HepG2 (cell line): ENCODE data around the gene FUOM. TPM values are rescaled to one million over a fixed set of nuclear protein-coding genes. Genes with fewer than 3 reads are reported as not detected.

Source experiments
- CCDC6 ChIP-seq: sonication (generic); formaldehyde crosslinking; IDR thresholded peaks from 2 replicates; pipeline ENCODE4 v1.8.1; 2022; ENCODE audit warnings: mild to moderate bottlenecking, missing genetic modification reagents, moderate library complexity
- EEA1 ChIP-seq: sonication (generic); formaldehyde crosslinking; IDR thresholded peaks from 2 replicates; pipeline ENCODE4 v1.5.1; 2020; ENCODE audit warnings: mild to moderate bottlenecking, missing genetic modification reagents, borderline replicate concordance
- ELF1 ChIP-seq: sonication (generic); formaldehyde crosslinking; IDR thresholded peaks from 2 replicates; pipeline ENCODE4 v1.4.0; 2020; ENCODE audit warnings: missing genetic modification reagents
- ESRRA ChIP-seq: sonication (generic); formaldehyde crosslinking; IDR thresholded peaks from 2 replicates; pipeline ENCODE4 v1.5.1; 2020; ENCODE audit warnings: mild to moderate bottlenecking, low read depth, missing genetic modification reagents
- FOXA3 ChIP-seq: IDR thresholded peaks from 2 replicates; pipeline ENCODE4 v1.6.1; 2016; ENCODE audit warnings: missing genetic modification reagents, missing compliant biosample characterization
- HIVEP1 ChIP-seq: sonication (generic); formaldehyde crosslinking; IDR thresholded peaks from 2 replicates; pipeline ENCODE4 v1.4.0; 2020; ENCODE audit warnings: mild to moderate bottlenecking, missing genetic modification reagents
- ISX ChIP-seq: sonication (generic); formaldehyde crosslinking; conservative IDR thresholded peaks from 2 replicates; pipeline ENCODE4 v1.5.0; 2020; ENCODE audit warnings: missing genetic modification reagents
- JUNB ChIP-seq: sonication (generic); formaldehyde crosslinking; IDR thresholded peaks from 2 replicates; pipeline ENCODE4 v1.8.0; 2022; ENCODE audit warnings: missing genetic modification reagents, mild to moderate bottlenecking, borderline replicate concordance
- MLLT10 ChIP-seq: sonication (generic); formaldehyde crosslinking; IDR thresholded peaks from 2 replicates; pipeline ENCODE4 v1.4.0; 2020; ENCODE audit warnings: missing genetic modification reagents
- NRL ChIP-seq: sonication (generic); formaldehyde crosslinking; IDR thresholded peaks from 2 replicates; pipeline ENCODE4 v1.5.0; 2020; ENCODE audit warnings: missing genetic modification reagents, mild to moderate bottlenecking, moderate library complexity, borderline replicate concordance
- SMAD9 ChIP-seq: sonication (generic); formaldehyde crosslinking; IDR thresholded peaks from 2 replicates; pipeline ENCODE4 v1.5.1; 2020; ENCODE audit warnings: mild to moderate bottlenecking, missing genetic modification reagents
- TARDBP ChIP-seq: sonication (generic); formaldehyde crosslinking; IDR thresholded peaks from 2 replicates; pipeline ENCODE4 v1.8.0; 2022; ENCODE audit warnings: mild to moderate bottlenecking, missing genetic modification reagents
- ZFP36 ChIP-seq: fragments of 150-350 bp; IDR thresholded peaks from 2 replicates; pipeline ENCODE4 v1.6.1; 2018; ENCODE audit warnings: borderline replicate concordance, low read length, low read depth; ENCODE audit not compliant: partially characterized antibody
- ZNF274 ChIP-seq: sonication (generic); formaldehyde crosslinking; IDR thresholded peaks from 2 replicates; pipeline ENCODE4 v1.5.1; 2020; ENCODE audit warnings: mild to moderate bottlenecking, missing genetic modification reagents
- ZNF564 ChIP-seq: sonication (generic); formaldehyde crosslinking; IDR thresholded peaks from 2 replicates; pipeline ENCODE4 v1.8.1; 2023; ENCODE audit warnings: mild to moderate bottlenecking, missing genetic modification reagents
- ZNF570 ChIP-seq: sonication (generic); formaldehyde crosslinking; IDR thresholded peaks from 2 replicates; pipeline ENCODE4 v1.4.0; 2020; ENCODE audit warnings: mild to moderate bottlenecking, missing genetic modification reagents, borderline replicate concordance
- ZNF607 ChIP-seq: sonication (generic); formaldehyde crosslinking; IDR thresholded peaks from 2 replicates; pipeline ENCODE4 v1.5.1; 2020; ENCODE audit warnings: missing genetic modification reagents, mild to moderate bottlenecking, borderline replicate concordance
- ZNF747 ChIP-seq: sonication (generic); formaldehyde crosslinking; IDR thresholded peaks from 2 replicates; pipeline ENCODE4 v1.8.1; 2023; ENCODE audit warnings: missing genetic modification reagents, mild to moderate bottlenecking, borderline replicate concordance
- ZNF775 ChIP-seq: sonication (generic); formaldehyde crosslinking; IDR thresholded peaks from 2 replicates; pipeline ENCODE4 v1.4.0; 2020; ENCODE audit warnings: missing genetic modification reagents, mild to moderate bottlenecking, moderate library complexity, borderline replicate concordance
- ZZZ3 ChIP-seq: sonication (generic); formaldehyde crosslinking; IDR thresholded peaks from 2 replicates; pipeline ENCODE4 v1.4.0; 2020; ENCODE audit warnings: missing genetic modification reagents, mild to moderate bottlenecking, borderline replicate concordance
- polyA plus RNA-seq, 8 experiments: library from polyadenylated mRNA; depleted of rRNA in 3 of 8; stranded (reverse) in 7 of 8; unstranded in 1 of 8; fragments of >200 nt; fragmentation: Illumina TruSeq in 4 of 8; extraction: Trizol in 4 of 8; gene quantifications; 2 replicates each; pipeline versions ENCODE4 v1.2.1 to v1.2.3, GENCODE V29; 2011 to 2016; ENCODE audit warnings: low read depth in 4 of 8, missing spikeins in 1 of 8, mixed read lengths in 1 of 8; ENCODE audit not compliant: insufficient read depth in 1 of 8
- total RNA-seq, 5 experiments: library from RNA; depleted of rRNA; stranded (reverse); fragments of >200 nt; fragmentation: Illumina TruSeq; extraction: Trizol; gene quantifications; 2 replicates each; pipeline ENCODE4 v1.2.3, GENCODE V29; 2016; ENCODE audit warnings: low read depth in 1 of 5
- TF ChIP-seq, protein P1 (sequence below): IDR thresholded peaks from 2 replicates; pipeline ENCODE4 v1.6.1; 2012; ENCODE audit warnings: inconsistent platforms
- TF ChIP-seq, protein P2 (sequence below), 2 experiments: IDR thresholded peaks; 2 replicates each; pipeline ENCODE4 v1.6.1; 2011 to 2012; ENCODE audit warnings: low read length in 2 of 2, borderline replicate concordance in 1 of 2, low read depth in 1 of 2, mild to moderate bottlenecking in 1 of 2, moderate library complexity in 1 of 2
- TF ChIP-seq, protein P3 (sequence below): sonication (generic); formaldehyde crosslinking; IDR thresholded peaks from 2 replicates; pipeline ENCODE4 v1.4.0; 2020; ENCODE audit warnings: missing genetic modification reagents
- TF ChIP-seq, protein P4 (sequence below): sonication (generic); formaldehyde crosslinking; IDR thresholded peaks from 2 replicates; pipeline ENCODE4 v1.4.0; 2020; ENCODE audit warnings: missing genetic modification reagents

The FUOM gene
- total and polyA plus RNA-seq, 2 of the 13 experiments (the other 11 are each of a cell fraction or from before 2014, with no cell fraction given) = 27.5 to 60.4 TPM

DNA sequence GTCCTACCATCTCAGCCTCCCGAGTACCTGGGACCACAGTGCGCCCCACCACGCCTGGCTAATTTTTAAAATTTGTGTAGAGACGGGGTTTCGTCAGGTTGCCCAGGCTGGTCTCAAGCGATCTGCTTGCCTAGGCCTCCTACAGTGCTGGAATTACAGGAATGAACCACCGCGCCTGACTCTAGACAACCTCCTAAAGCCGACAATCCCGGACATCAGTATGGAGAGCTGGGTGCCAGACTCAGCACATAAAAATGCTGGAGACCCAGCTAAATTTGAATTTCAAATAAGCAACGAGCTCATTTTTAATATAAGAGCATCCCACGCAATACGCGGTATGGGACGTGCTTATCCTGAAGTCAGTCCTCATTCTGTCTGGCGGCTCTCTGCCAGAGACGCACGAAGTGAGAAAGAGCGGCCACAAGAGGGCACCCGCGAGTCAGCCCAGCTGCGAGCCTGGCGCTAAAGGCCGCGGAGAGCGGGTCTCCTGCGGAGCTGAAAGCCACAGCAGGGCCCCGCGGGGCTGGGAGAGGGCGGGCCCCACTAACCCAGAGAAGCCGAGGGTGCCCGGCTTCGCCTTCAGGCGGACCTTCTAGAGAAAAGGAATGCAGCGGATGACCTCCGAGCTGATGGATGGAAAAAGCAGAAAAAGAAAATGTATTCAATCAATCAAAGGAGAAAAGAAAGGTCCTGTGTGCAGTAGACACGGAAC is 28.2 kb downstream of the FUOM start (continued):
- TF ChIP-seq, protein P1, sequence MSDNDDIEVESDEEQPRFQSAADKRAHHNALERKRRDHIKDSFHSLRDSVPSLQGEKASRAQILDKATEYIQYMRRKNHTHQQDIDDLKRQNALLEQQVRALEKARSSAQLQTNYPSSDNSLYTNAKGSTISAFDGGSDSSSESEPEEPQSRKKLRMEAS = no peak; the same call in 1 of the 2 replicates
- TF ChIP-seq, protein P2, sequence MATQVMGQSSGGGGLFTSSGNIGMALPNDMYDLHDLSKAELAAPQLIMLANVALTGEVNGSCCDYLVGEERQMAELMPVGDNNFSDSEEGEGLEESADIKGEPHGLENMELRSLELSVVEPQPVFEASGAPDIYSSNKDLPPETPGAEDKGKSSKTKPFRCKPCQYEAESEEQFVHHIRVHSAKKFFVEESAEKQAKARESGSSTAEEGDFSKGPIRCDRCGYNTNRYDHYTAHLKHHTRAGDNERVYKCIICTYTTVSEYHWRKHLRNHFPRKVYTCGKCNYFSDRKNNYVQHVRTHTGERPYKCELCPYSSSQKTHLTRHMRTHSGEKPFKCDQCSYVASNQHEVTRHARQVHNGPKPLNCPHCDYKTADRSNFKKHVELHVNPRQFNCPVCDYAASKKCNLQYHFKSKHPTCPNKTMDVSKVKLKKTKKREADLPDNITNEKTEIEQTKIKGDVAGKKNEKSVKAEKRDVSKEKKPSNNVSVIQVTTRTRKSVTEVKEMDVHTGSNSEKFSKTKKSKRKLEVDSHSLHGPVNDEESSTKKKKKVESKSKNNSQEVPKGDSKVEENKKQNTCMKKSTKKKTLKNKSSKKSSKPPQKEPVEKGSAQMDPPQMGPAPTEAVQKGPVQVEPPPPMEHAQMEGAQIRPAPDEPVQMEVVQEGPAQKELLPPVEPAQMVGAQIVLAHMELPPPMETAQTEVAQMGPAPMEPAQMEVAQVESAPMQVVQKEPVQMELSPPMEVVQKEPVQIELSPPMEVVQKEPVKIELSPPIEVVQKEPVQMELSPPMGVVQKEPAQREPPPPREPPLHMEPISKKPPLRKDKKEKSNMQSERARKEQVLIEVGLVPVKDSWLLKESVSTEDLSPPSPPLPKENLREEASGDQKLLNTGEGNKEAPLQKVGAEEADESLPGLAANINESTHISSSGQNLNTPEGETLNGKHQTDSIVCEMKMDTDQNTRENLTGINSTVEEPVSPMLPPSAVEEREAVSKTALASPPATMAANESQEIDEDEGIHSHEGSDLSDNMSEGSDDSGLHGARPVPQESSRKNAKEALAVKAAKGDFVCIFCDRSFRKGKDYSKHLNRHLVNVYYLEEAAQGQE (IDR thresholded peaks at IDR 0.05; ENCODE audit: borderline replicate concordance in 1 of 2, low read depth in 1 of 2, low read length in 2 of 2) = no peak
- TF ChIP-seq ZFP36 (no peak), CCDC6 (no peak), ISX (CRISPR knock-in tag) (no peak), MLLT10 (CRISPR knock-in tag) (no peak), ZNF747 (CRISPR knock-in tag) (no peak), ESRRA (no peak), ZNF564 (no peak), EEA1 (CRISPR knock-in tag) (no peak), SMAD9 (CRISPR knock-in tag) (no peak), FOXA3 (CRISPR knock-in tag) (0 out of 2 replicates have a peak, but pooled peaks have one; percentile 22), ZNF775 (CRISPR knock-in tag) (no peak), ZZZ3 (no peak), ELF1 (CRISPR knock-in tag) (0 out of 2 replicates have a peak, but pooled peaks have one; percentile 34), ZNF570 (CRISPR knock-in tag) (no peak), ZNF607 (CRISPR knock-in tag) (no peak), JUNB (no peak), TARDBP (0 out of 2 replicates have a peak, but pooled peaks have one; percentile 41), NRL (CRISPR knock-in tag) (no peak), HIVEP1 (CRISPR knock-in tag) (no peak), ZNF274 (CRISPR knock-in tag) (no peak)
- TF ChIP-seq, protein P3, sequence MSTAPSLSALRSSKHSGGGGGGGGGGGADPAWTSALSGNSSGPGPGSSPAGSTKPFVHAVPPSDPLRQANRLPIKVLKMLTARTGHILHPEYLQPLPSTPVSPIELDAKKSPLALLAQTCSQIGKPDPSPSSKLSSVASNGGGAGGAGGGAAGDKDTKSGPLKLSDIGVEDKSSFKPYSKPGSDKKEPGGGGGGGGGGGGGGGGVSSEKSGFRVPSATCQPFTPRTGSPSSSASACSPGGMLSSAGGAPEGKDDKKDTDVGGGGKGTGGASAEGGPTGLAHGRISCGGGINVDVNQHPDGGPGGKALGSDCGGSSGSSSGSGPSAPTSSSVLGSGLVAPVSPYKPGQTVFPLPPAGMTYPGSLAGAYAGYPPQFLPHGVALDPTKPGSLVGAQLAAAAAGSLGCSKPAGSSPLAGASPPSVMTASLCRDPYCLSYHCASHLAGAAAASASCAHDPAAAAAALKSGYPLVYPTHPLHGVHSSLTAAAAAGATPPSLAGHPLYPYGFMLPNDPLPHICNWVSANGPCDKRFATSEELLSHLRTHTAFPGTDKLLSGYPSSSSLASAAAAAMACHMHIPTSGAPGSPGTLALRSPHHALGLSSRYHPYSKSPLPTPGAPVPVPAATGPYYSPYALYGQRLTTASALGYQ (CRISPR knock-in tag) = no peak
- TF ChIP-seq, protein P4, sequence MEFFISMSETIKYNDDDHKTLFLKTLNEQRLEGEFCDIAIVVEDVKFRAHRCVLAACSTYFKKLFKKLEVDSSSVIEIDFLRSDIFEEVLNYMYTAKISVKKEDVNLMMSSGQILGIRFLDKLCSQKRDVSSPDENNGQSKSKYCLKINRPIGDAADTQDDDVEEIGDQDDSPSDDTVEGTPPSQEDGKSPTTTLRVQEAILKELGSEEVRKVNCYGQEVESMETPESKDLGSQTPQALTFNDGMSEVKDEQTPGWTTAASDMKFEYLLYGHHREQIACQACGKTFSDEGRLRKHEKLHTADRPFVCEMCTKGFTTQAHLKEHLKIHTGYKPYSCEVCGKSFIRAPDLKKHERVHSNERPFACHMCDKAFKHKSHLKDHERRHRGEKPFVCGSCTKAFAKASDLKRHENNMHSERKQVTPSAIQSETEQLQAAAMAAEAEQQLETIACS (CRISPR knock-in tag) = no peak
